Choroid plexus epithelial cell (primary cell): ENCODE results near the gene TSHR.
A peak's percentile ranks its signal among the peaks of the same experiment; 100 is the strongest.
"Not testable (repeated sequence)": the region's sequence is repeated elsewhere in the genome, so short reads cannot be mapped to it uniquely, and the experiment has no call there.

Source experiments
- DNase-seq: peaks from one replicate; pipeline ENCODE4 v3.0.0-alpha.2; 2010; ENCODE audit warnings: low read depth
- H3K4me3 ChIP-seq: 2 replicates; pipeline ENCODE4 v1.5.1; 2011; ENCODE audit warnings: low read depth, mild to moderate bottlenecking, control low read depth, low read length, moderate library complexity
- CTCF ChIP-seq: conservative IDR thresholded peaks from 2 replicates; pipeline ENCODE4 v1.5.1; 2011; ENCODE audit warnings: low read depth, mild to moderate bottlenecking, control low read depth, inconsistent platforms, low read length, moderate library complexity

TSHR gene

DNA sequence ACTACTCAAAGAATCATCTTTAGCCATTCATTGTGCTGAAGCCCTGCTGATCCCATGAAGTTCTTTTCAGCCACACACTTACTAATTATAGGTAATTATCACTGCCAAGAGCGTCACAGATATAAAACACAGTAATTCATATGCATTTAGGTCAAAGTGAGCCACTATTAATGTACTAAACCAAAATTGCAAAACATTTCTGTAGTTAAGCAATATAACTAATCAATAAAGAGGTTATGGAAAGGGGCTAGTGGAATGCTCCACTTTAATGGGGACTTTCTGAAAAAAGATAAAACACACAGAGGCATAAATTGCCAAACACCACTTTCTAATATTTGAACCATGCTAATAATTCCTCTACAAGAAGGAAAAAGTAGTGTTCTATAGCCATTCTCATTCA lies 7.1 kb upstream of the TSHR start:
- DNase-seq = no peak
- TF ChIP-seq CTCF = no peak
- H3K4me3 ChIP-seq = no peak overlapping the region

GRCh38 chr14:80951491-80951890 lies 3.9 kb upstream of the TSHR start:
- no peak for TF ChIP-seq CTCF
- DNase-seq = no peak
- no peak overlapping the region for H3K4me3 ChIP-seq

GRCh38 chr14:80953211-80953610 lies 2.2 kb upstream of the TSHR start:
- DNase-seq, H3K4me3 ChIP-seq: not testable (repeated sequence)

DNA sequence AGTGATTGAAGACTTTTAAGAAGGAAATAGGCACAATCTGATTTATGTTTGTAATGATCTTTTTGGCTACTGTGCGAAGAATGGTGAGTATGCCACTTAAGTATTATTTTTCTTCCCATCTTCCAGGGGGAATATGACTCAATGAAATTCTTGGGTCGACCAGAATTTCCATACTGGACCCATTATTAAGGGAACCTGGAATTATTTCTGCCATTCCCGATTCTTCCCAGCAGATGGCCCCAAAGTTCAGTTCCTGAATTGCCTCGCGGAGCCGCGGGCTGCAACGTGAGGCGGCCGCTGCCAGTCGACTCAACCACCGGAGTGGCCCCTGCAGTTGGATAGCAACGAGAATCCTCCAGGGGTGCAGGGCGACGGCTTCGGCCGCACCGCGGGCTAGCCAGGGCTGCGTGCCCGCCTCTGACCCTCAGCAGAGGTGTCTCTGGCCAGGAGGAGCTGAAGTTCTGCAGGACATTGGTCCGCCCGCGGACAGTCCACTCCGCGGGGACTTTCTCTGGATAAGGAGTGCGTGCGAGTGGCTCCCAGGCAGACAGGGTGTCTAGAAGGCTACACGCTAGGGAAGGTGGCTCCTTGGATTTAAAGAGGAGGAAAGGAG lies 628 bp upstream of the TSHR start:
- peak overlapping the region; percentile 61 for H3K4me3 ChIP-seq
- peak; percentile 84 for TF ChIP-seq CTCF
- peak; percentile 78 for DNase-seq

- DNase-seq = no peak
- no peak overlapping the region for H3K4me3 ChIP-seq
- no peak for TF ChIP-seq CTCF
These were observed 681 bp downstream of the TSHR start for GRCh38 chr14:80956102-80956501.

GRCh38 chr14:80956922-80957321 lies 1.5 kb downstream of the TSHR start:
- peak; percentile 4 for DNase-seq
- no peak for TF ChIP-seq CTCF
- no peak overlapping the region for H3K4me3 ChIP-seq

DNA sequence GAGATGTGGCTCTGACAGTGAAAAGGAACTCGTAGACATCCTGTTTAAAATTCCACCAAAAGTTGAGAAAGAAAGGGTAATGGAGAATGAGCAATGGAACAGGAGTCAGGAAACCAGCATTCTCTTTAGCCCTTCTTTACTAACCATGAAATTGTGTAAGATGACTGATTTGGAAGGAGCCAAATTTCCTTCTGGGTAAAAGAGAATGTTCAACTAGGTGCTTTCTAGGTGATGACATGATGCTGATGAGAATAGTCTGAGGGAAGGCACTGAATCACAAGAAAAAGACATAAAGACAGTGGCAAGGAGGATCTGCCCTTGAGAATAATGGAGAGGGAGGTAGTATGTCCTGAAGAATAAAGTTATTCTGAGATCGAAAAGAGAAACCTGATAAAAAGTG lies 2.2 kb downstream of the TSHR start:
- no peak for TF ChIP-seq CTCF
- no peak overlapping the region for H3K4me3 ChIP-seq
- no peak for DNase-seq
